ENCODE measurements around the gene PSMC3IP.

DNA sequence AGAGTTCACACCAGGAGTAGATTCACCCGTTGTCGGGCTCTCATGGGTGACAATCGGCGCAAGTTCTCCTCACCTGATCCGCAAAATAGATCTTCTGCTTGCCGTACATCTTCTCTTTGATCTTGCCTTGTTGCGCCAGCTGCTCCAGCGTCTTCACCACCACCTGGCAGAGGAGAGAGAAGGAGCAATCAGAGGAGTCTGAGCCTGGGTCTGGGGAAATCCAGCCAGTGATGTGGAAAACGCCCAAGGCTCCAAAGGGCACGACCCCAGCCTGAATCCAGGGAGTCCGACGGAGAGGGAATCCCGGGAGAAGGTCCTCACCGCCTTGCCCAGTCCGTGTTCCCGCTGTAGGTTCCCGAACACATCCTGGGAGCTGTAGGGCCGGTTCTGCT lies 393 bp downstream of the PSMC3IP start:
- TF ChIP-seq, protein P1, sequence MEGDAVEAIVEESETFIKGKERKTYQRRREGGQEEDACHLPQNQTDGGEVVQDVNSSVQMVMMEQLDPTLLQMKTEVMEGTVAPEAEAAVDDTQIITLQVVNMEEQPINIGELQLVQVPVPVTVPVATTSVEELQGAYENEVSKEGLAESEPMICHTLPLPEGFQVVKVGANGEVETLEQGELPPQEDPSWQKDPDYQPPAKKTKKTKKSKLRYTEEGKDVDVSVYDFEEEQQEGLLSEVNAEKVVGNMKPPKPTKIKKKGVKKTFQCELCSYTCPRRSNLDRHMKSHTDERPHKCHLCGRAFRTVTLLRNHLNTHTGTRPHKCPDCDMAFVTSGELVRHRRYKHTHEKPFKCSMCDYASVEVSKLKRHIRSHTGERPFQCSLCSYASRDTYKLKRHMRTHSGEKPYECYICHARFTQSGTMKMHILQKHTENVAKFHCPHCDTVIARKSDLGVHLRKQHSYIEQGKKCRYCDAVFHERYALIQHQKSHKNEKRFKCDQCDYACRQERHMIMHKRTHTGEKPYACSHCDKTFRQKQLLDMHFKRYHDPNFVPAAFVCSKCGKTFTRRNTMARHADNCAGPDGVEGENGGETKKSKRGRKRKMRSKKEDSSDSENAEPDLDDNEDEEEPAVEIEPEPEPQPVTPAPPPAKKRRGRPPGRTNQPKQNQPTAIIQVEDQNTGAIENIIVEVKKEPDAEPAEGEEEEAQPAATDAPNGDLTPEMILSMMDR (IDR thresholded peaks at IDR 0.05) = no peak
- TF ChIP-seq POLR2AphosphoS5 (IDR thresholded peaks at IDR 0.05; ENCODE audit: low read depth, low read length) = no peak
- TF ChIP-seq, protein P2, sequence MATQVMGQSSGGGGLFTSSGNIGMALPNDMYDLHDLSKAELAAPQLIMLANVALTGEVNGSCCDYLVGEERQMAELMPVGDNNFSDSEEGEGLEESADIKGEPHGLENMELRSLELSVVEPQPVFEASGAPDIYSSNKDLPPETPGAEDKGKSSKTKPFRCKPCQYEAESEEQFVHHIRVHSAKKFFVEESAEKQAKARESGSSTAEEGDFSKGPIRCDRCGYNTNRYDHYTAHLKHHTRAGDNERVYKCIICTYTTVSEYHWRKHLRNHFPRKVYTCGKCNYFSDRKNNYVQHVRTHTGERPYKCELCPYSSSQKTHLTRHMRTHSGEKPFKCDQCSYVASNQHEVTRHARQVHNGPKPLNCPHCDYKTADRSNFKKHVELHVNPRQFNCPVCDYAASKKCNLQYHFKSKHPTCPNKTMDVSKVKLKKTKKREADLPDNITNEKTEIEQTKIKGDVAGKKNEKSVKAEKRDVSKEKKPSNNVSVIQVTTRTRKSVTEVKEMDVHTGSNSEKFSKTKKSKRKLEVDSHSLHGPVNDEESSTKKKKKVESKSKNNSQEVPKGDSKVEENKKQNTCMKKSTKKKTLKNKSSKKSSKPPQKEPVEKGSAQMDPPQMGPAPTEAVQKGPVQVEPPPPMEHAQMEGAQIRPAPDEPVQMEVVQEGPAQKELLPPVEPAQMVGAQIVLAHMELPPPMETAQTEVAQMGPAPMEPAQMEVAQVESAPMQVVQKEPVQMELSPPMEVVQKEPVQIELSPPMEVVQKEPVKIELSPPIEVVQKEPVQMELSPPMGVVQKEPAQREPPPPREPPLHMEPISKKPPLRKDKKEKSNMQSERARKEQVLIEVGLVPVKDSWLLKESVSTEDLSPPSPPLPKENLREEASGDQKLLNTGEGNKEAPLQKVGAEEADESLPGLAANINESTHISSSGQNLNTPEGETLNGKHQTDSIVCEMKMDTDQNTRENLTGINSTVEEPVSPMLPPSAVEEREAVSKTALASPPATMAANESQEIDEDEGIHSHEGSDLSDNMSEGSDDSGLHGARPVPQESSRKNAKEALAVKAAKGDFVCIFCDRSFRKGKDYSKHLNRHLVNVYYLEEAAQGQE (IDR thresholded peaks at IDR 0.05; ENCODE audit: insufficient read depth in 1 of 2, low read depth in 2 of 2, low read length in 1 of 2) = no peak
- TF ChIP-seq SIN3A (IDR thresholded peaks at IDR 0.05; ENCODE audit: borderline replicate concordance, insufficient read depth, low read depth, low read length) = no peak
- TF ChIP-seq TCF7L2 (IDR thresholded peaks at IDR 0.05; ENCODE audit: low read depth, low read length) = peak; percentile 70
